Measurements from ENCODE around the gene PTPN3. TPM values are rescaled to one million over a fixed set of nuclear protein-coding genes. Genes with fewer than 3 reads are reported as not detected.
A peak's percentile ranks its signal among the peaks of the same experiment; 100 is the strongest.

The PTPN3 gene
- total and polyA plus RNA-seq, 2 experiments from 2014 or later = 0.84 to 2.1 TPM

- TF ChIP-seq, protein P1, sequence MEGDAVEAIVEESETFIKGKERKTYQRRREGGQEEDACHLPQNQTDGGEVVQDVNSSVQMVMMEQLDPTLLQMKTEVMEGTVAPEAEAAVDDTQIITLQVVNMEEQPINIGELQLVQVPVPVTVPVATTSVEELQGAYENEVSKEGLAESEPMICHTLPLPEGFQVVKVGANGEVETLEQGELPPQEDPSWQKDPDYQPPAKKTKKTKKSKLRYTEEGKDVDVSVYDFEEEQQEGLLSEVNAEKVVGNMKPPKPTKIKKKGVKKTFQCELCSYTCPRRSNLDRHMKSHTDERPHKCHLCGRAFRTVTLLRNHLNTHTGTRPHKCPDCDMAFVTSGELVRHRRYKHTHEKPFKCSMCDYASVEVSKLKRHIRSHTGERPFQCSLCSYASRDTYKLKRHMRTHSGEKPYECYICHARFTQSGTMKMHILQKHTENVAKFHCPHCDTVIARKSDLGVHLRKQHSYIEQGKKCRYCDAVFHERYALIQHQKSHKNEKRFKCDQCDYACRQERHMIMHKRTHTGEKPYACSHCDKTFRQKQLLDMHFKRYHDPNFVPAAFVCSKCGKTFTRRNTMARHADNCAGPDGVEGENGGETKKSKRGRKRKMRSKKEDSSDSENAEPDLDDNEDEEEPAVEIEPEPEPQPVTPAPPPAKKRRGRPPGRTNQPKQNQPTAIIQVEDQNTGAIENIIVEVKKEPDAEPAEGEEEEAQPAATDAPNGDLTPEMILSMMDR (IDR thresholded peaks at IDR 0.05; ENCODE audit: low read depth, low read length) = no peak
- H3K4me3 ChIP-seq = no peak overlapping the region
- no peaks in the 10 kb centered on the region for H3K9me3 ChIP-seq (ENCODE audit: low read depth)
- no peaks in the 10 kb centered on the region for H3K36me3 ChIP-seq
- H3K27me3 ChIP-seq = no peaks in the 10 kb centered on the region
- DNase-seq (ENCODE audit: low read depth in 1 of 2, low spot score in 1 of 2) = no peak
- no peak overlapping the region for H3K27ac ChIP-seq
- H3K4me1 ChIP-seq (ENCODE audit: low read depth) = peaks cover 10% of the 10 kb centered on the region
Observed at GRCh38 chr9:109468927-109469326, 29.2 kb downstream of the PTPN3 start.

- TF ChIP-seq, protein P1 (IDR thresholded peaks at IDR 0.05; ENCODE audit: low read depth, low read length) = no peak
- Histone ChIP-seq H3K27me3 (no peaks in the 10 kb centered on the region), H3K4me3 (no peak overlapping the region), H3K4me1 (ENCODE audit: low read depth) (peaks cover 2% of the 10 kb centered on the region), H3K9me3 (ENCODE audit: low read depth) (no peaks in the 10 kb centered on the region), H3K27ac (no peak overlapping the region), H3K36me3 (no peaks in the 10 kb centered on the region)
- peak in 1 of 2 donors; percentile 48 for DNase-seq (ENCODE audit: low read depth in 1 of 2, low spot score in 1 of 2)
Observed at GRCh38 chr9:109467936-109468335, 30.2 kb downstream of the PTPN3 start.

DNA sequence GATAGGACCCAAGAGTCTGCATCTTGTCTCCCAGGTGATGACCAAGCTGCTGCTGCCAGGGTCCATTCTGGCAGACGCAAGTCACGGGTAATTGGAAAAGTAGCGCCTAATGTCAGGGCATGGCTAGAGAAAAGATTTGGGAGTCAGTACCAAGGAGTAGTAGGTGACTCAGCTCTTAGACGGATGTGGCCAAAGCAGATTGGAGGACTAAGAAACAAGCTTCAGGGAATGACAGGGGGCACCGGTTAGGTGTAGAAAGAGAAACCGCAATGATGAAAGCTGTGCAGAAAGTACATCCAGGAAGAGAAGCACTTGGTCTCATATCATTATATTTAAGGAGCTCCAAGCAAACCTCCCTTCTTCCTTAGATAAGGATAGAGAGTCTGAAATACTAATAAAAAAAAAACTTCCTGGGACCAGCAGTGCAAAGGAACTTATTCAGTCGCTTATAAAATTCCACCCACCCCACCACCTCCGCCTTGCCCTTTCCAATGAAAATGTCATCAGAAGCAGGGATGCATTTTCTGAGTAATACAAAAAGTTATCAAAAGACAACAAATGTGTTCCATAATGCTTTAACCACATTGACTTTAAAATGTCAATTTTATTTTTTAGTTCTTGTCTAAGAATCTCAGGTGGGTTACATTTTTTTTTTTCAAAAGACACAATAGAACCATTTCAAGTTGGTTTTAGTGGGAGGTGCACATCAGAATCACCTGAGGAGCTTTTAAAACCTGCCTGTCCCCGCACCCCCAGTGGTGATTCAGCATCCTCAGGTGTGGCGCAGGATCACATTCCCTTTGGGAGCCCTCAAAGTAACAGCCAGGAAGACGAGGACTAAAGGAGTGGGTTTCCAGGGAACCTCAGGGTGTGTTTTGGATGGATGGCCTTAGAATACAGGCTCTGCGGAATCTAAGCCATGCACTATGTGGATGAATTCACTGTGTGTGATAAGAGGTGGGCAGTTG, 31.2 kb downstream of the PTPN3 start:
- H3K4me1 ChIP-seq (ENCODE audit: low read depth) = no peaks in the 10 kb centered on the region
- no peaks in the 10 kb centered on the region for H3K9me3 ChIP-seq (ENCODE audit: low read depth)
- no peaks in the 10 kb centered on the region for H3K36me3 ChIP-seq
- no peak overlapping the region for H3K27ac ChIP-seq
- no peak overlapping the region for H3K4me3 ChIP-seq
- no peaks in the 10 kb centered on the region for H3K27me3 ChIP-seq
- TF ChIP-seq, protein P1 (IDR thresholded peaks at IDR 0.05; ENCODE audit: low read depth, low read length) = no peak
- DNase-seq (ENCODE audit: low read depth in 1 of 2, low spot score in 1 of 2) = peak in 1 of 2 donors; percentile 43

- H3K27me3 ChIP-seq = no peaks in the 10 kb centered on the region
- DNase-seq (ENCODE audit: low read depth in 1 of 2, low spot score in 1 of 2) = no peak
- H3K36me3 ChIP-seq = no peaks in the 10 kb centered on the region
- H3K4me3 ChIP-seq = no peak overlapping the region
- H3K9me3 ChIP-seq (ENCODE audit: low read depth) = no peaks in the 10 kb centered on the region
- TF ChIP-seq, protein P1 (IDR thresholded peaks at IDR 0.05; ENCODE audit: low read depth, low read length) = no peak
- H3K27ac ChIP-seq = no peak overlapping the region
- no peaks in the 10 kb centered on the region for H3K4me1 ChIP-seq (ENCODE audit: low read depth)
Observed at GRCh38 chr9:109463924-109464625, 34.0 kb downstream of the PTPN3 start.

DNA sequence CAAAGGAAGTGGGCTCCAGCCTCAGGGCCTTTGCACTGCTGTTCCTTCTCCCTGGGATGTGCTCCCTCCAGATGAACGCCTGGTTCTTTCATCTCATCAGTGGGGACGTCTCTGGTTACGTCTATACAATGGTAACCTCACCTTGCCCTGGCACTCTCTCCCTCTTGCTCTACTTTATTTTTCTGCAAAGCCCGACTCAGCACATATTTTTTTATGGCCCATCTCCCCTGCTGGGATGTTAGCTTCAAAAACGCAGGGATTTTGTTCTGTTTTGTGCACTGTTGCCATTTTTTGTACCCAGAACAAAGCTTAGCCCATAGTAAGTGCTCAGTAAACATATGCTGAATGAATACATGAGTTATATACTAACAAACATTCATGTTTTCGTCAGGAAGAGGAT, 37.5 kb downstream of the PTPN3 start:
- TF ChIP-seq, protein P1 (IDR thresholded peaks at IDR 0.05; ENCODE audit: low read depth, low read length) = no peak
- Histone ChIP-seq H3K27me3 (no peaks in the 10 kb centered on the region), H3K4me3 (no peak overlapping the region), H3K36me3 (no peaks in the 10 kb centered on the region), H3K9me3 (ENCODE audit: low read depth) (no peaks in the 10 kb centered on the region), H3K27ac (no peak overlapping the region), H3K4me1 (ENCODE audit: low read depth) (no peaks in the 10 kb centered on the region)
- DNase-seq (ENCODE audit: low read depth in 1 of 2, low spot score in 1 of 2) = no peak
